MM.1S (cell line): ENCODE measurements around the gene CHRNA4.

Experiments
- DNase-seq: peaks from one replicate; pipeline ENCODE4 v3.0.0-alpha.2; 2015
- H2AFZ ChIP-seq: fragments of 300-600 bp; sonication (generic); 2 replicates; pipeline ENCODE4 v1.6.0; 2016; ENCODE audit warnings: antibody characterized with exemption, low read length
- H3F3A ChIP-seq: fragments of 300-600 bp; sonication (generic); 2 replicates; pipeline ENCODE4 v1.6.1; 2016; ENCODE audit warnings: mild to moderate bottlenecking, antibody characterized with exemption, low read length, moderate library complexity, mixed read lengths; ENCODE audit not compliant: insufficient read depth
- H3K27ac ChIP-seq: fragments of 300-600 bp; sonication (generic); 2 replicates; pipeline ENCODE4 v1.5.1; 2016; ENCODE audit warnings: mild to moderate bottlenecking, low read length
- H3K27me3 ChIP-seq: fragments of 300-600 bp; sonication (generic); replicated peaks from 2 replicates; pipeline ENCODE4 v1.6.0; 2016; ENCODE audit warnings: low read length; ENCODE audit not compliant: insufficient read depth
- H3K36me3 ChIP-seq: fragments of 300-600 bp; sonication (generic); replicated peaks from 2 replicates; pipeline ENCODE4 v1.6.1; 2016; ENCODE audit warnings: mild to moderate bottlenecking, low read length, mixed read lengths; ENCODE audit not compliant: insufficient read depth
- H3K4me1 ChIP-seq: fragments of 300-600 bp; sonication (generic); 2 replicates; pipeline ENCODE4 v1.6.1; 2016; ENCODE audit warnings: low read length, mixed read lengths
- H3K4me2 ChIP-seq: fragments of 300-600 bp; sonication (generic); 2 replicates; pipeline ENCODE4 v1.6.0; 2016; ENCODE audit warnings: low read depth, low read length
- H3K4me3 ChIP-seq: fragments of 300-600 bp; sonication (generic); 2 replicates; pipeline ENCODE4 v1.5.1; 2016; ENCODE audit warnings: low read length, mixed read lengths
- H3K79me2 ChIP-seq: fragments of 300-600 bp; sonication (generic); 2 replicates; pipeline ENCODE4 v1.6.1; 2016; ENCODE audit warnings: mixed run types, low read length, mixed read lengths
- H3K9ac ChIP-seq: fragments of 300-600 bp; sonication (generic); 2 replicates; pipeline ENCODE4 v1.6.1; 2016; ENCODE audit warnings: low read length, mixed read lengths
- H3K9me2 ChIP-seq: fragments of 300-600 bp; sonication (generic); replicated peaks from 2 replicates; pipeline ENCODE4 v1.6.1; 2016; ENCODE audit warnings: mild to moderate bottlenecking, low read length, mixed read lengths; ENCODE audit not compliant: insufficient read depth
- H3K9me3 ChIP-seq: fragments of 300-600 bp; sonication (generic); replicated peaks from 2 replicates; pipeline ENCODE4 v1.6.1; 2016; ENCODE audit warnings: mild to moderate bottlenecking, low read length, mixed read lengths; ENCODE audit not compliant: insufficient read depth
- H4K20me1 ChIP-seq: fragments of 300-600 bp; sonication (generic); 2 replicates; pipeline ENCODE4 v1.6.1; 2016; ENCODE audit warnings: mild to moderate bottlenecking, low read length, moderate library complexity, mixed read lengths; ENCODE audit not compliant: insufficient read depth
- CTCF ChIP-seq: fragments of 300-600 bp; sonication (generic); IDR thresholded peaks from 2 replicates; pipeline ENCODE4 v1.5.1; 2016; ENCODE audit warnings: antibody characterized with exemption, low read length, mixed read lengths
- EZH2 ChIP-seq: fragments of 300-600 bp; sonication (generic); optimal IDR thresholded peaks from 2 replicates; pipeline ENCODE3; 2017; ENCODE audit warnings: low read depth, mild to moderate bottlenecking, antibody characterized with exemption, low read length, mixed read lengths
- EZH2phosphoT487 ChIP-seq: fragments of 300-600 bp; sonication (generic); IDR thresholded peaks from 2 replicates; pipeline ENCODE4 v1.6.1; 2018; ENCODE audit warnings: antibody characterized with exemption, low read length

CHRNA4 gene

GRCh38 chr20:63314566-63315239 is 46.4 kb downstream of the CHRNA4 start:
- no peaks in the 10 kb centered on the region for H3F3A ChIP-seq
- H3K9me2 ChIP-seq = no peaks in the 10 kb centered on the region
- H3K9me3 ChIP-seq = no peaks in the 10 kb centered on the region
- H3K36me3 ChIP-seq = no peaks in the 10 kb centered on the region
- H3K4me2 ChIP-seq = no peak overlapping the region
- H3K27me3 ChIP-seq = peaks cover 90% of the 10 kb centered on the region
- H3K4me1 ChIP-seq = no peaks in the 10 kb centered on the region
- H2AFZ ChIP-seq = no peak overlapping the region
- H4K20me1 ChIP-seq = no peaks in the 10 kb centered on the region
- H3K4me3 ChIP-seq = no peak overlapping the region
- H3K79me2 ChIP-seq = no peaks in the 10 kb centered on the region
- TF ChIP-seq EZH2phosphoT487 (no peak), EZH2 (no peak), CTCF (no peak)
- DNase-seq = no peak
- H3K9ac ChIP-seq = no peak overlapping the region
- H3K27ac ChIP-seq = no peak overlapping the region

DNA sequence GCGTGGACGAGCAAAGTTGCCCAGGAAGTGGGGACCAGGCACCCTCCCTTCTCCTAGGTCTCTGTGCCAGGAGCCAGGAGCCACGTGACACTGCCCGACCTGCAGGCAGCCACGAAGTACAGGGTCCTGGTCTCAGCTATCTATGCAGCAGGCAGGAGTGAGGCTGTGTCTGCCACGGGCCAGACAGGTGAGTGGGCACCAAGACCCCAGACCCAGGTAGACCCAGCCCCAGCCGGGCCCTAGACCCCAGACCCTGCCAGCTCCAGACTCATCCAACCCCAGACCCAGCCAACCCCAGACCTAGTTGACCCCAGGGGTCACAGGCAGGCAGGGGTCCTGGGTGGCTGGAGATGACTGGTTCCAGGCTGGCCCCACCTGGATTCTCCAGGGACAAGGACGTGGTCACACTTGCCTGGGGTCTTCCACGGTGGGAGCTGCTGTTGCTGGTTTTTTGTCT is 47.1 kb downstream of the CHRNA4 start:
- Histone ChIP-seq H2AFZ (no peak overlapping the region), H3K27me3 (peaks cover 90% of the 10 kb centered on the region)
- no peak for DNase-seq

GRCh38 chr20:63313349-63314014 is 47.7 kb downstream of the CHRNA4 start:
- Histone ChIP-seq H3K79me2 (no peaks in the 10 kb centered on the region), H3K9me2 (no peaks in the 10 kb centered on the region), H3K4me2 (no peak overlapping the region), H3K9me3 (no peaks in the 10 kb centered on the region), H3K27ac (no peak overlapping the region), H4K20me1 (no peaks in the 10 kb centered on the region), H2AFZ (no peak overlapping the region), H3K4me1 (no peaks in the 10 kb centered on the region), H3K9ac (no peak overlapping the region), H3K4me3 (no peak overlapping the region), H3K36me3 (no peaks in the 10 kb centered on the region), H3K27me3 (peaks cover 90% of the 10 kb centered on the region), H3F3A (no peaks in the 10 kb centered on the region)
- TF ChIP-seq CTCF = no peak
- TF ChIP-seq EZH2phosphoT487 = no peak
- no peak for TF ChIP-seq EZH2
- no peak for DNase-seq

More for the DNA sequence above, 47.1 kb downstream of the CHRNA4 start:
- Histone ChIP-seq H3K4me2 (no peak overlapping the region), H3K9me3 (no peaks in the 10 kb centered on the region), H3K4me3 (no peak overlapping the region), H3K4me1 (no peaks in the 10 kb centered on the region), H3K9me2 (no peaks in the 10 kb centered on the region), H3K36me3 (no peaks in the 10 kb centered on the region), H3F3A (no peaks in the 10 kb centered on the region), H3K79me2 (no peaks in the 10 kb centered on the region), H3K27ac (no peak overlapping the region), H3K9ac (no peak overlapping the region), H4K20me1 (no peaks in the 10 kb centered on the region)
- no peak for TF ChIP-seq EZH2
- no peak for TF ChIP-seq EZH2phosphoT487
- no peak for TF ChIP-seq CTCF
